Activated CD8-positive, alpha-beta T cell treated with anti-CD3 and anti-CD28 coated beads for 36 hours (primary cell): ENCODE data around the gene VAC14. TPM values are rescaled to one million over a fixed set of nuclear protein-coding genes. Genes with fewer than 3 reads are reported as not detected.
A peak's percentile ranks its signal among the peaks of the same experiment; 100 is the strongest.

Experiments
- ATAC-seq: fragments of 200-7000 bp; cut with Tn5 transposase; one replicate; pipeline ENCODE4 v1.10.0; 2021; ENCODE audit warnings: mild to moderate bottlenecking, moderate library complexity
- CTCF ChIA-PET: fragments of 350-600 bp; sonication (Branson Sonifier 250); formaldehyde crosslinking; loops from one replicate; lab custom pipeline; 2021; ENCODE audit warnings: antibody characterized with exemption; lab: Charles Lee
- POLR2A ChIA-PET: fragments of 350-600 bp; sonication (Branson Sonifier 250); formaldehyde crosslinking; loops from one replicate; lab custom pipeline; 2021; ENCODE audit warnings: antibody characterized with exemption; lab: Charles Lee
- DNase-seq: peaks from one replicate; pipeline ENCODE4 v3.0.0-alpha.2; 2020
- H3K27ac Mint-ChIP-seq: one replicate; pipeline ENCODE4 v1.8.0; 2021; ENCODE audit warnings: mild to moderate bottlenecking, mixed read lengths
- H3K27me3 Mint-ChIP-seq: one replicate; pipeline ENCODE4 v1.8.0; 2021; ENCODE audit warnings: mixed read lengths
- H3K36me3 Mint-ChIP-seq: one replicate; pipeline ENCODE4 v1.8.0; 2021; ENCODE audit warnings: low read depth, mixed read lengths
- H3K4me1 Mint-ChIP-seq: one replicate; pipeline ENCODE4 v1.8.0; 2021; ENCODE audit warnings: low read depth, mixed read lengths
- H3K4me3 Mint-ChIP-seq: one replicate; pipeline ENCODE4 v1.8.0; 2021; ENCODE audit warnings: mild to moderate bottlenecking, moderate library complexity, mixed read lengths
- H3K9me3 Mint-ChIP-seq: one replicate; pipeline ENCODE4 v1.8.0; 2021; ENCODE audit warnings: mixed read lengths
- intact Hi-C: fragments of 100-400 bp; cut with micrococcal nuclease; formaldehyde crosslinking; loops from one replicate; pipeline ENCODE4 v1.10.0; 2022
- total RNA-seq, 2 experiments: library from RNA; stranded (reverse); gene quantifications; one replicate each; pipeline ENCODE4 v1.2.3, GENCODE V29; 2021
- TF ChIP-seq, protein P1 (sequence below): fragments of 200-600 bp; IDR thresholded peaks from one replicate; pipeline ENCODE4 v1.8.0; 2022; ENCODE audit warnings: antibody characterized with exemption, mild to moderate bottlenecking

VAC14 gene
- total RNA-seq, 2 experiments from 2014 or later: 27.6 TPM

DNA sequence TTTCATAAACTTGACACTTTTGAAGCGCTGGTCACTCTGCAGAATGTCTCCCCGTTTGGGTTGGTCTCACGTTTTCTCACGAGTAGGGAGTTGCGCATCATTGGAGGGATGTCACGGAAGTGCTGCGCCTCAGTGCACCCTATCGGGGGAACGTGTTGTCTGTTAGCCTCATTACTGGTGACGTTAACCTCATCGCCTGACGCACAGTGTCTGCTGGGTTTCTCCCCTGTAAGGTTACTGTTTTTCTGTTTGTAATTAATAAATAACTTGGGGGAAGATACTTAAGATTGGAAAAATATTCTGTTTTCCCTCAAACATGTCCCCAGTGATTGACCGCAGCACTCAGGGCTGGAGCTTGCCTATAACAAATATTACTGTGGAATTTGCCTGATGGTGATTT is 26.7 kb downstream of the VAC14 start:
- Mint-ChIP-seq H3K27me3 (no peaks in the 10 kb centered on the region), H3K36me3 (peaks cover 20% of the 10 kb centered on the region), H3K27ac (no peak overlapping the region), H3K9me3 (no peaks in the 10 kb centered on the region), H3K4me3 (no peak overlapping the region), H3K4me1 (no peaks in the 10 kb centered on the region)
- TF ChIP-seq, protein P1, sequence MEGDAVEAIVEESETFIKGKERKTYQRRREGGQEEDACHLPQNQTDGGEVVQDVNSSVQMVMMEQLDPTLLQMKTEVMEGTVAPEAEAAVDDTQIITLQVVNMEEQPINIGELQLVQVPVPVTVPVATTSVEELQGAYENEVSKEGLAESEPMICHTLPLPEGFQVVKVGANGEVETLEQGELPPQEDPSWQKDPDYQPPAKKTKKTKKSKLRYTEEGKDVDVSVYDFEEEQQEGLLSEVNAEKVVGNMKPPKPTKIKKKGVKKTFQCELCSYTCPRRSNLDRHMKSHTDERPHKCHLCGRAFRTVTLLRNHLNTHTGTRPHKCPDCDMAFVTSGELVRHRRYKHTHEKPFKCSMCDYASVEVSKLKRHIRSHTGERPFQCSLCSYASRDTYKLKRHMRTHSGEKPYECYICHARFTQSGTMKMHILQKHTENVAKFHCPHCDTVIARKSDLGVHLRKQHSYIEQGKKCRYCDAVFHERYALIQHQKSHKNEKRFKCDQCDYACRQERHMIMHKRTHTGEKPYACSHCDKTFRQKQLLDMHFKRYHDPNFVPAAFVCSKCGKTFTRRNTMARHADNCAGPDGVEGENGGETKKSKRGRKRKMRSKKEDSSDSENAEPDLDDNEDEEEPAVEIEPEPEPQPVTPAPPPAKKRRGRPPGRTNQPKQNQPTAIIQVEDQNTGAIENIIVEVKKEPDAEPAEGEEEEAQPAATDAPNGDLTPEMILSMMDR: no peak
- DNase-seq (no peak), ATAC-seq (no peak)
- ChIA-PET POLR2A (no interaction called here), CTCF (no interaction called here)
- intact Hi-C loops: loop anchor here (5.0 kb wide), 1 partner anchor 92 kb away; no protein-coding TSS in a partner anchor

DNA sequence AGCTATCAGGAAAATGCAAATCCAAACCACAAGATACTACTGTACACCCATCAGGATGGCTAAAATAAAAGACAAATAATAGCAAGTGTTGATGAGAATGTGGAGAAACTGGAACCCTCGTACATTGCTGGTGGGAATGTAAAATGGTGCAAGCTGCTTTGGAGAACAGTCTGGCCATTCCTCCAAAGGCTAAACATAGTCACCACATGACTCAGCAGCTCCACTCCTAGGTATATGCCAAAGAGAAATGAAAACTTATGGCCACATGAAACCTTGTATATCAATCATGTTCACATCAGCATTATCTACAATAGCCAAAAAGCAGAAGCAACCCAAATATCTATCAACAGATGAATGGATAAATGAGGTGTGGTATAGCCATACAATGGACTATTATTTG is 28.5 kb downstream of the VAC14 start:
- ATAC-seq (no peak), DNase-seq (no peak)
- Mint-ChIP-seq H3K27ac (no peak overlapping the region), H3K27me3 (no peaks in the 10 kb centered on the region), H3K4me1 (no peaks in the 10 kb centered on the region), H3K36me3 (peaks cover 18% of the 10 kb centered on the region), H3K9me3 (no peaks in the 10 kb centered on the region), H3K4me3 (no peak overlapping the region)
- ChIA-PET POLR2A (interaction anchor here (0.6 kb wide), 1 partner anchor 10 kb away, joined by 4 read pairs; no protein-coding TSS in a partner anchor), CTCF (interaction anchor here (1.3 to 4.2 kb wide), 7 partner anchors 13 to 118 kb away, joined by 3 to 94 read pairs (median 18); partner anchors contain the start of gene MTSS2)
- TF ChIP-seq, protein P1: no peak
- intact Hi-C loops: loop anchor here (5.0 kb wide), 1 partner anchor 90 kb away; no protein-coding TSS in a partner anchor

DNA sequence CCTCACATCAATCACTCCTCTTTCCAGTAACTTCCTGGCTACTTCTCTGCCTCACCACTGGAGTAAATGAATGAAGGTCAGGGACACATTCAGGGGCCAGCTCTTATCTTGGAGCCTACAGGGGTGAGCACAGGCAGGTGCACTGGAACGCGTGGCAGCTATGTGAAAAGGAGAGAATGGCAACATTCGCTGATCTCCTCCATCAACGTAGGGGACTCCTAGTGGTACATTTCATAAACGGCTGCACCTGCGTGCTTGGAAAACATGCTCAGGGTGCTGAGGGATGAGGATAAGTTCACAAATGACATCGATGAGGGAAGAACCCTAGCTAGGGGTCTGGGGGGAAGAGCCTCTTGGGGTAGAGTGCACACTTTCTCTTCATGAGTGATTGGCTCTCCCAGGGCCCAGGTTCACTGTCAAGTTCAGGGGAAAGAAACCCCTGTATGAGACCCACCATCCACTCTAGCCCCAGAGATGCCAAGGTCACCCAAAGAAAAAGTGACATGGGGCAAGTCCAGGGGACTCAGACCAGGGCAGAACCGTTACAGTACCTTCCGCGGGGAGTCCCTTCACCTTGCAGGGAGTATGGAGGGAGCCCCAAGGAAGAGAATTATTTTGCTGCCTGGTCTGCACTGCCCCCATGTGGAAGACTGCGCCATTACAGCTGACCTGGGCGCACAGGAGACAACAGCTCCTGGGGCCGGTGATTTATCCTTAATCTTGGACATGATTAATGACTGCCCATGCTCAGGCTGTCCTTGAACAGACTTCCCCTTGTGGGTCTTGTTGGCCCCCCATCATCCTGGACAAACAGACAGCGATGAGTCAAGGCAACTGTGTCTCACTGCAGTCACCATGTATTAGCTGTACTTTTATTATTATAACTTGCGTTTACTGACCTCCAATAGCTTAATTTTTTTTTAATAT is 30.1 kb downstream of the VAC14 start:
- Mint-ChIP-seq H3K36me3 (peaks cover 19% of the 10 kb centered on the region), H3K4me1 (no peaks in the 10 kb centered on the region), H3K4me3 (no peak overlapping the region), H3K9me3 (no peaks in the 10 kb centered on the region), H3K27ac (no peak overlapping the region), H3K27me3 (no peaks in the 10 kb centered on the region)
- DNase-seq (peak; percentile 73), ATAC-seq (peak; percentile 97)
- CTCF ChIA-PET: interaction anchor here (0.6 to 4.2 kb wide), 40 partner anchors 8 to 415 kb away, joined by 3 to 94 read pairs (median 4); partner anchors contain the start of gene MTSS2
- TF ChIP-seq, protein P1: peak; percentile 97
- intact Hi-C loops: loop anchor here (5.0 kb wide), 1 partner anchor 89 kb away; no protein-coding TSS in a partner anchor
- POLR2A ChIA-PET: interaction anchor here (0.6 to 2.1 kb wide), 5 partner anchors 8 to 98 kb away, joined by 3 to 6 read pairs (median 3); no protein-coding TSS in a partner anchor

DNA sequence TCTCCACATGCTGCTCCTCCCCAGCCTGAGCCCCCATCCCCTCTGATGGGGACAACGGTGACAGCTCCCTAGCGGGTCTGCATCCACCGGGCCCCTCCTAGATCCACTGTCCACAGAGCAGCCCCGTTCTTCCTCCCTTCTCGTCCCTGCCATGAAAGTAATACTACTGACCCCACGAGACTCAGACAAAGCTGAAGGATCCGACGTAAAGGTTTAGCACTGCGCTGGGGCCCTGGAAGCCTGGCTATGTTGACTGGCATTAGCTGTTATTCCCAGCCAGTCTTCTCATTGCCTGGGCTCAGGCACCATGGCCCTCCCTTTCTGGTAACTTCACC is 30.7 kb downstream of the VAC14 start:
- POLR2A ChIA-PET: interaction anchor here (0.7 to 2.1 kb wide), 3 partner anchors 8 to 32 kb away, joined by 3 to 6 read pairs (median 3); no protein-coding TSS in a partner anchor
- Mint-ChIP-seq H3K4me3 (no peak overlapping the region), H3K4me1 (no peaks in the 10 kb centered on the region), H3K27me3 (no peaks in the 10 kb centered on the region), H3K36me3 (peaks cover 19% of the 10 kb centered on the region), H3K27ac (no peak overlapping the region), H3K9me3 (no peaks in the 10 kb centered on the region)
- DNase-seq (no peak), ATAC-seq (no peak)
- intact Hi-C loops: loop anchor here (5.0 kb wide), 1 partner anchor 88 kb away; no protein-coding TSS in a partner anchor
- TF ChIP-seq, protein P1: no peak
- CTCF ChIA-PET: interaction anchor here (0.7 to 4.2 kb wide), 24 partner anchors 9 to 139 kb away, joined by 3 to 94 read pairs (median 7); partner anchors contain the start of gene MTSS2
